HEK293 (cell line): ENCODE results near the gene PCBP3.

Source experiments
- CTCF ChIA-PET: fragments of 350-600 bp; formaldehyde crosslinking; extraction: SDS; loops from one replicate; lab custom pipeline; 2021; ENCODE audit warnings: antibody characterized with exemption; lab: Yijun Ruan, JAX
- POLR2A ChIA-PET: fragments of 300-600 bp; formaldehyde crosslinking; extraction: SDS; loops from one replicate; lab custom pipeline; 2020; ENCODE audit warnings: antibody characterized with exemption, inconsistent platforms; lab: Yijun Ruan, JAX
- H3K27ac ChIP-seq: fragments of 200-500 bp; sonication (Bioruptor generic); 2 replicates; pipeline ENCODE4 v1.5.1; 2014; ENCODE audit warnings: low read depth, low read length, control low read depth, inconsistent platforms; ENCODE audit errors: extremely low read depth
- H3K36me3 ChIP-seq, 2 experiments: fragments of 200-500 bp in 1 of 2; sonication (Bioruptor generic) in 1 of 2; 1 replicate in 1 of 2; 2 replicates in 1 of 2; pipeline ENCODE4 v1.5.1; 2014 to 2017; ENCODE audit warnings: inconsistent platforms in 2 of 2, low read length in 2 of 2; ENCODE audit not compliant: control insufficient read depth in 2 of 2, insufficient read depth in 1 of 2
- H3K4me1 ChIP-seq: fragments of 200-500 bp; sonication (Bioruptor generic); 2 replicates; pipeline ENCODE4 v1.5.1; 2014; ENCODE audit warnings: mild to moderate bottlenecking, low read length, inconsistent platforms; ENCODE audit not compliant: control insufficient read depth, insufficient read depth
- H3K4me3 ChIP-seq: 2 replicates; pipeline ENCODE4 v1.5.1; 2011; ENCODE audit warnings: low read depth, mild to moderate bottlenecking, control low read depth, low read length, moderate library complexity
- H3K9me3 ChIP-seq: fragments of 200-500 bp; sonication (Bioruptor generic); 2 replicates; pipeline ENCODE4 v1.5.1; 2014; ENCODE audit warnings: low read depth, low read length, inconsistent platforms; ENCODE audit not compliant: control insufficient read depth, insufficient read depth
- EGR2 ChIP-seq: fragments of 450-650 bp; formaldehyde crosslinking; IDR thresholded peaks from 2 replicates; pipeline ENCODE4 v1.5.1; 2016; ENCODE audit warnings: low read depth, missing biosample characterization, missing genetic modification characterization
- FEZF1 ChIP-seq: fragments of 450-650 bp; formaldehyde crosslinking; IDR thresholded peaks from 2 replicates; pipeline ENCODE4 v1.5.1; 2016; ENCODE audit warnings: missing biosample characterization, missing genetic modification characterization
- GLIS1 ChIP-seq: fragments of 450-650 bp; formaldehyde crosslinking; IDR thresholded peaks from 2 replicates; pipeline ENCODE4 v1.5.1; 2016; ENCODE audit warnings: missing biosample characterization, missing genetic modification characterization
- GLIS2 ChIP-seq: fragments of 450-650 bp; formaldehyde crosslinking; IDR thresholded peaks from 2 replicates; pipeline ENCODE4 v1.5.1; 2016; ENCODE audit warnings: missing biosample characterization, missing genetic modification characterization
- KLF1 ChIP-seq: fragments of 450-650 bp; formaldehyde crosslinking; IDR thresholded peaks from 2 replicates; pipeline ENCODE4 v1.5.1; 2016; ENCODE audit warnings: missing biosample characterization, missing genetic modification characterization
- KLF8 ChIP-seq: fragments of 450-650 bp; formaldehyde crosslinking; IDR thresholded peaks from 2 replicates; pipeline ENCODE4 v1.5.1; 2016; ENCODE audit warnings: missing biosample characterization, missing genetic modification characterization
- MYNN ChIP-seq: fragments of 450-650 bp; formaldehyde crosslinking; IDR thresholded peaks from 2 replicates; pipeline ENCODE4 v1.5.1; 2016; ENCODE audit warnings: missing biosample characterization, missing genetic modification characterization, borderline replicate concordance
- REPIN1 ChIP-seq: fragments of 450-650 bp; formaldehyde crosslinking; IDR thresholded peaks from 2 replicates; pipeline ENCODE4 v1.5.1; 2017; ENCODE audit warnings: missing biosample characterization, missing genetic modification characterization, low read depth
- SP7 ChIP-seq: fragments of 450-650 bp; formaldehyde crosslinking; IDR thresholded peaks from 2 replicates; pipeline ENCODE4 v1.5.1; 2016; ENCODE audit warnings: missing biosample characterization, missing genetic modification characterization
- TRIM28 ChIP-seq: IDR thresholded peaks from 2 replicates; pipeline ENCODE4 v1.6.1; 2011; ENCODE audit warnings: low read length, control low read depth, borderline replicate concordance
- ZBTB17 ChIP-seq: fragments of 450-650 bp; formaldehyde crosslinking; IDR thresholded peaks from 2 replicates; pipeline ENCODE4 v1.5.1; 2016; ENCODE audit warnings: missing biosample characterization, missing genetic modification characterization
- ZIC2 ChIP-seq: fragments of 450-650 bp; formaldehyde crosslinking; IDR thresholded peaks from 2 replicates; pipeline ENCODE4 v1.5.1; 2016; ENCODE audit warnings: missing biosample characterization, missing genetic modification characterization
- ZNF112 ChIP-seq: fragments of 450-650 bp; formaldehyde crosslinking; IDR thresholded peaks from 2 replicates; pipeline ENCODE4 v1.5.0; 2017; ENCODE audit warnings: missing biosample characterization, missing genetic modification characterization
- ZNF140 ChIP-seq: fragments of 450-650 bp; formaldehyde crosslinking; IDR thresholded peaks from 2 replicates; pipeline ENCODE4 v1.5.1; 2016; ENCODE audit warnings: missing biosample characterization, missing genetic modification characterization
- ZNF18 ChIP-seq: fragments of 450-650 bp; formaldehyde crosslinking; IDR thresholded peaks from 2 replicates; pipeline ENCODE4 v1.5.1; 2016; ENCODE audit warnings: missing biosample characterization, missing genetic modification characterization
- ZNF221 ChIP-seq: fragments of 450-650 bp; formaldehyde crosslinking; IDR thresholded peaks from 2 replicates; pipeline ENCODE4 v1.5.1; 2017; ENCODE audit warnings: missing biosample characterization, missing genetic modification characterization, borderline replicate concordance
- ZNF24 ChIP-seq: fragments of 450-650 bp; formaldehyde crosslinking; IDR thresholded peaks from 2 replicates; pipeline ENCODE4 v1.5.1; 2016; ENCODE audit warnings: missing biosample characterization, missing genetic modification characterization
- ZNF26 ChIP-seq: fragments of 450-650 bp; formaldehyde crosslinking; IDR thresholded peaks from 2 replicates; pipeline ENCODE4 v1.5.1; 2016; ENCODE audit warnings: missing biosample characterization, missing genetic modification characterization
- ZNF324 ChIP-seq: fragments of 450-650 bp; formaldehyde crosslinking; IDR thresholded peaks from 2 replicates; pipeline ENCODE4 v1.5.1; 2016; ENCODE audit warnings: missing biosample characterization, missing genetic modification characterization
- ZNF394 ChIP-seq: fragments of 450-650 bp; formaldehyde crosslinking; IDR thresholded peaks from 2 replicates; pipeline ENCODE4 v1.5.1; 2016; ENCODE audit warnings: missing biosample characterization, missing genetic modification characterization, mild to moderate bottlenecking, moderate library complexity, borderline replicate concordance
- ZNF398 ChIP-seq: fragments of 450-650 bp; formaldehyde crosslinking; IDR thresholded peaks from 2 replicates; pipeline ENCODE4 v1.5.1; 2017; ENCODE audit warnings: missing biosample characterization, missing genetic modification characterization
- ZNF48 ChIP-seq: fragments of 450-650 bp; formaldehyde crosslinking; IDR thresholded peaks from 2 replicates; pipeline ENCODE4 v1.5.1; 2016; ENCODE audit warnings: missing biosample characterization, missing genetic modification characterization
- ZNF501 ChIP-seq: fragments of 450-650 bp; formaldehyde crosslinking; IDR thresholded peaks from 2 replicates; pipeline ENCODE4 v1.5.1; 2016; ENCODE audit warnings: missing biosample characterization, missing genetic modification characterization
- ZNF514 ChIP-seq: fragments of 450-650 bp; formaldehyde crosslinking; IDR thresholded peaks from 2 replicates; pipeline ENCODE4 v1.5.1; 2016; ENCODE audit warnings: missing biosample characterization, missing genetic modification characterization
- ZNF600 ChIP-seq: fragments of 450-650 bp; formaldehyde crosslinking; IDR thresholded peaks from 2 replicates; pipeline ENCODE4 v1.5.1; 2016; ENCODE audit warnings: missing biosample characterization, missing genetic modification characterization
- ZNF645 ChIP-seq: fragments of 450-650 bp; formaldehyde crosslinking; IDR thresholded peaks from 2 replicates; pipeline ENCODE4; 2016; ENCODE audit warnings: missing biosample characterization, missing genetic modification characterization
- ZNF692 ChIP-seq: fragments of 450-650 bp; formaldehyde crosslinking; IDR thresholded peaks from 2 replicates; pipeline ENCODE4 v1.5.1; 2016; ENCODE audit warnings: missing biosample characterization, missing genetic modification characterization

PCBP3 gene

GRCh38 chr21:45877821-45878469 lies 234.4 kb downstream of the PCBP3 start:
- H3K4me3 ChIP-seq = no peak overlapping the region
- H3K9me3 ChIP-seq = no peaks in the 10 kb centered on the region
- peaks cover 7% of the 10 kb centered on the region for H3K4me1 ChIP-seq
- H3K36me3 ChIP-seq = no peaks in the 10 kb centered on the region
- ChIA-PET POLR2A (no interaction called here), CTCF (interaction anchor here (0.6 to 2.0 kb wide), 8 partner anchors 12 to 789 kb away, joined by 3 to 7 read pairs (median 4); no protein-coding TSS in a partner anchor)
- no peak overlapping the region for H3K27ac ChIP-seq
- TF ChIP-seq ZNF398 (tag by site-specific recombination) = no peak
- TF ChIP-seq ZNF692 (tag by site-specific recombination) = no peak
- TF ChIP-seq ZNF600 (tag by site-specific recombination) = 0 out of 2 replicates have a peak, but pooled peaks have one; percentile 9
- no peak for TF ChIP-seq ZNF26 (tag by site-specific recombination)
- peak; percentile 53 for TF ChIP-seq ZIC2 (tag by site-specific recombination)
- no peak for TF ChIP-seq ZBTB17
- no peak for TF ChIP-seq ZNF645
- TF ChIP-seq ZNF324 = no peak
- TF ChIP-seq MYNN (tag by site-specific recombination) = no peak
- TF ChIP-seq REPIN1 = no peak
- TF ChIP-seq KLF1 = 0 out of 2 replicates have a peak, but pooled peaks have one; percentile 15
- no peak for TF ChIP-seq KLF8
- no peak for TF ChIP-seq ZNF24 (tag by site-specific recombination)
- no peak for TF ChIP-seq ZNF514 (tag by site-specific recombination)
- TF ChIP-seq EGR2 (tag by site-specific recombination) = peak; percentile 51; the same call in 1 of the 2 replicates
- no peak for TF ChIP-seq ZNF112 (tag by site-specific recombination)

GRCh38 chr21:45880097-45881068 lies 236.9 kb downstream of the PCBP3 start:
- CTCF ChIA-PET = interaction anchor here (0.5 to 3.3 kb wide), 39 partner anchors 7 to 743 kb away, joined by 3 to 24 read pairs (median 4); no protein-coding TSS in a partner anchor
- POLR2A ChIA-PET = no interaction called here
- H3K4me3 ChIP-seq = no peak overlapping the region
- H3K9me3 ChIP-seq = no peaks in the 10 kb centered on the region
- no peaks in the 10 kb centered on the region for H3K36me3 ChIP-seq
- H3K27ac ChIP-seq = no peak overlapping the region
- H3K4me1 ChIP-seq = no peaks in the 10 kb centered on the region; the same call in 1 of the 2 replicates
- TF ChIP-seq ZNF501 (tag by site-specific recombination) (no peak), SP7 (peak; percentile 49; the same call in 1 of the 2 replicates), TRIM28 (peak; percentile 70; the same call in 1 of the 2 replicates), ZNF18 (tag by site-specific recombination) (peak; percentile 97), GLIS1 (tag by site-specific recombination) (peak; percentile 69), ZNF140 (tag by site-specific recombination) (no peak), GLIS2 (tag by site-specific recombination) (peak; percentile 35), ZNF221 (tag by site-specific recombination) (no peak), ZNF394 (tag by site-specific recombination) (no peak), KLF8 (no peak), ZIC2 (tag by site-specific recombination) (peak; percentile 38), ZNF48 (tag by site-specific recombination) (no peak), FEZF1 (tag by site-specific recombination) (no peak)
